IMR-90 (cell line): ENCODE measurements around the gene IL17A. TPM values are rescaled to one million over a fixed set of nuclear protein-coding genes. Genes with fewer than 3 reads are reported as not detected.

Experiments used
- ATAC-seq: fragments of 200-7000 bp; cut with Tn5 transposase; 2 replicates; pipeline ENCODE4 v1.9.1; 2020; ENCODE audit warnings: low read depth, mild to moderate bottlenecking, moderate library complexity
- BruUV-seq: library from RNA; stranded (reverse); fragments of 400-500 nt; replicated peaks from 2 replicates; lab custom pipeline; 2021; lab: Mats Ljungman, UMichigan
- CTCF ChIA-PET: fragments of 300-600 bp; formaldehyde crosslinking; extraction: SDS; loops from one replicate; lab custom pipeline; 2021; ENCODE audit warnings: antibody characterized with exemption; lab: Yijun Ruan, JAX
- POLR2A ChIA-PET: fragments of 300-600 bp; sonication (Branson Sonifier 250); formaldehyde crosslinking; loops from one replicate; lab custom pipeline; 2022; ENCODE audit warnings: antibody characterized with exemption; ENCODE audit not compliant: unreplicated experiment; lab: Charles Lee
- DNase-seq: peaks from one replicate; pipeline ENCODE4 v3.0.0; 2013
- H2AFZ ChIP-seq: replicated peaks from 2 replicates; pipeline ENCODE3; 2013; ENCODE audit warnings: low read length, mild to moderate bottlenecking; ENCODE audit not compliant: poor library complexity
- H2AK5ac ChIP-seq: 2 replicates; pipeline ENCODE4 v1.6.1; 2013; ENCODE audit warnings: low read depth, low read length, inconsistent platforms
- H2AK9ac ChIP-seq: replicated peaks from 2 replicates; pipeline ENCODE3; 2013; ENCODE audit warnings: mild to moderate bottlenecking, low read depth, low read length, moderate library complexity; ENCODE audit not compliant: poor library complexity
- H2BK120ac ChIP-seq: 2 replicates; pipeline ENCODE4 v1.6.1; 2013; ENCODE audit warnings: low read depth, low read length, inconsistent platforms
- H2BK15ac ChIP-seq: 3 replicates; pipeline ENCODE4 v1.6.1; 2013; ENCODE audit warnings: low read depth, low read length, inconsistent platforms
- H2BK20ac ChIP-seq: 2 replicates; pipeline ENCODE4 v1.6.1; 2013; ENCODE audit warnings: low read depth, mild to moderate bottlenecking, inconsistent platforms, low read length, moderate library complexity
- H2BK5ac ChIP-seq: 2 replicates; pipeline ENCODE4 v1.6.1; 2013; ENCODE audit warnings: mild to moderate bottlenecking, low read depth, low read length, inconsistent platforms; ENCODE audit not compliant: poor library complexity, severe bottlenecking
- H3K14ac ChIP-seq: replicated peaks from 2 replicates; pipeline ENCODE4 v1.6.1; 2013; ENCODE audit warnings: low read depth, low read length, inconsistent platforms
- H3K18ac ChIP-seq: 2 replicates; pipeline ENCODE4 v1.6.1; 2013; ENCODE audit warnings: low read depth, low read length, control low read depth
- H3K23ac ChIP-seq: 2 replicates; pipeline ENCODE4 v1.6.1; 2013; ENCODE audit warnings: low read depth, low read length, inconsistent platforms
- H3K27ac ChIP-seq: 2 replicates; pipeline ENCODE4 v1.5.1; 2013; ENCODE audit warnings: mild to moderate bottlenecking, control low read depth, low read length; ENCODE audit not compliant: insufficient read depth
- H3K27me3 ChIP-seq: 2 replicates; pipeline ENCODE4 v1.6.1; 2013; ENCODE audit warnings: low read length; ENCODE audit not compliant: control insufficient read depth, insufficient read depth
- H3K36me3 ChIP-seq: 2 replicates; pipeline ENCODE4 v1.6.1; 2013; ENCODE audit warnings: low read length, mixed read lengths; ENCODE audit not compliant: control insufficient read depth, insufficient read depth
- H3K4ac ChIP-seq: 2 replicates; pipeline ENCODE4 v1.6.1; 2013; ENCODE audit warnings: low read depth, low read length, inconsistent platforms
- H3K4me1 ChIP-seq: 2 replicates; pipeline ENCODE4 v1.6.1; 2013; ENCODE audit warnings: low read length, mixed read lengths; ENCODE audit not compliant: control insufficient read depth, insufficient read depth
- H3K4me2 ChIP-seq: 2 replicates; pipeline ENCODE4 v1.6.1; 2013; ENCODE audit warnings: low read depth, mild to moderate bottlenecking, control low read depth, low read length, moderate library complexity
- H3K4me3 ChIP-seq: 2 replicates; pipeline ENCODE4 v1.5.1; 2013; ENCODE audit warnings: low read depth, mild to moderate bottlenecking, control low read depth, low read length, moderate library complexity; ENCODE audit not compliant: insufficient read depth
- H3K56ac ChIP-seq: 2 replicates; pipeline ENCODE4 v1.6.1; 2013; ENCODE audit warnings: low read length, inconsistent platforms; ENCODE audit not compliant: insufficient read depth; ENCODE audit errors: extremely low read depth
- H3K79me1 ChIP-seq, 2 experiments: 2 replicates each; pipeline ENCODE4 v1.6.1; 2013; ENCODE audit warnings: low read length in 2 of 2, inconsistent platforms in 1 of 2, low read depth in 1 of 2
- H3K9ac ChIP-seq: 2 replicates; pipeline ENCODE4 v1.6.1; 2013; ENCODE audit warnings: low read depth, low read length, control low read depth
- H3K9me1 ChIP-seq: 2 replicates; pipeline ENCODE4 v1.6.1; 2013; ENCODE audit warnings: low read length, inconsistent platforms; ENCODE audit not compliant: insufficient read depth
- H3K9me3 ChIP-seq: 2 replicates; pipeline ENCODE4 v1.6.1; 2013; ENCODE audit warnings: low read length; ENCODE audit not compliant: control insufficient read depth, insufficient read depth
- H4K20me1 ChIP-seq: 2 replicates; pipeline ENCODE4 v1.6.1; 2013; ENCODE audit warnings: low read length, inconsistent platforms; ENCODE audit not compliant: insufficient read depth
- H4K5ac ChIP-seq: 2 replicates; pipeline ENCODE4 v1.6.1; 2013; ENCODE audit warnings: mild to moderate bottlenecking, low read depth, low read length, control low read depth
- H4K8ac ChIP-seq, 2 experiments: 2 replicates each; pipeline ENCODE4 v1.6.1; 2013; ENCODE audit warnings: low read depth in 2 of 2, low read length in 2 of 2, control low read depth in 1 of 2, inconsistent platforms in 1 of 2
- H4K91ac ChIP-seq: 2 replicates; pipeline ENCODE4 v1.6.1; 2013; ENCODE audit warnings: low read depth, low read length, inconsistent platforms; ENCODE audit not compliant: insufficient read depth
- BHLHE40 ChIP-seq: fragments of 150-350 bp; IDR thresholded peaks from 2 replicates; pipeline ENCODE4 v1.6.1; 2016; ENCODE audit warnings: mild to moderate bottlenecking, low read depth, low read length
- CEBPB ChIP-seq: IDR thresholded peaks from 2 replicates; pipeline ENCODE4 v1.6.1; 2012; ENCODE audit warnings: low read depth, low read length, improper control_type of control experiment
- CHD1 ChIP-seq: IDR thresholded peaks from 2 replicates; pipeline ENCODE4 v1.6.1; 2012; ENCODE audit warnings: low read depth, low read length, improper control_type of control experiment
- FOS ChIP-seq: fragments of 150-350 bp; IDR thresholded peaks from 2 replicates; pipeline ENCODE4 v1.6.1; 2016; ENCODE audit warnings: low read depth, low read length
- MAFK ChIP-seq: IDR thresholded peaks from 2 replicates; pipeline ENCODE4 v1.6.1; 2012; ENCODE audit warnings: low read depth, low read length, improper control_type of control experiment
- MXI1 ChIP-seq: IDR thresholded peaks from 2 replicates; pipeline ENCODE4 v1.6.1; 2012; ENCODE audit warnings: low read depth, mild to moderate bottlenecking, low read length, moderate library complexity, borderline replicate concordance
- POLR2A ChIP-seq: IDR thresholded peaks from 2 replicates; pipeline ENCODE4 v1.6.1; 2012; ENCODE audit warnings: mild to moderate bottlenecking, low read depth, low read length
- RCOR1 ChIP-seq: IDR thresholded peaks from 2 replicates; pipeline ENCODE4 v1.6.1; 2012; ENCODE audit warnings: mild to moderate bottlenecking, low read length, improper control_type of control experiment; ENCODE audit not compliant: insufficient replicate concordance
- RFX5 ChIP-seq: IDR thresholded peaks from 2 replicates; pipeline ENCODE4 v1.8.0; 2012; ENCODE audit warnings: low read depth, mild to moderate bottlenecking, low read length, moderate library complexity
- SMC3 ChIP-seq: fragments of 150-350 bp; IDR thresholded peaks from 2 replicates; pipeline ENCODE4 v1.6.1; 2016; ENCODE audit warnings: low read depth, mild to moderate bottlenecking, antibody characterized with exemption, low read length, moderate library complexity
- WGBS, 2 experiments: methylation state at CpG; one replicate each; pipeline versions ENCODE4 v1.1.5 to v1.1.7; 2013; ENCODE audit warnings: missing lambda C conversion rate in 2 of 2; ENCODE audit not compliant: insufficient read length in 1 of 2; ENCODE audit errors: extremely low coverage in 2 of 2; 5-methylcytosine and 5-hydroxymethylcytosine counted together
- dilution Hi-C: fragments of 300-500 bp; cut with HindIII; formaldehyde crosslinking; loops from one replicate; pipeline ENCODE4 v1.14.3; 2018; ENCODE audit warnings: low sequenced_read_pairs; ENCODE audit not compliant: unreplicated experiment
- in situ Hi-C: fragments of 300-500 bp; cut with MboI; formaldehyde crosslinking; loops from 3 replicates; pipeline ENCODE4 v1.14.3; 2019; ENCODE audit warnings: low sequenced_read_pairs, inconsistent platforms, mixed read lengths
- intact Hi-C: fragments of 100-400 bp; cut with micrococcal nuclease; formaldehyde crosslinking; loops from 2 replicates; pipeline ENCODE4 v1.10.0; 2022
- polyA plus RNA-seq, 3 experiments: library from polyadenylated mRNA; depleted of rRNA; stranded (reverse); fragments of >200 nt; gene quantifications; 2 replicates each; pipeline ENCODE4 v1.2.3, GENCODE V29; 2012; ENCODE audit warnings: low replicate concordance in 1 of 3
- total RNA-seq: library from RNA; depleted of rRNA; stranded (reverse); fragments of >200 nt; gene quantifications from 2 replicates; pipeline ENCODE4 v1.2.3, GENCODE V29; 2012

Gene IL17A
- total and polyA plus RNA-seq, 2 of the 4 experiments (the other 2 are of a cell fraction), result not detected

DNA sequence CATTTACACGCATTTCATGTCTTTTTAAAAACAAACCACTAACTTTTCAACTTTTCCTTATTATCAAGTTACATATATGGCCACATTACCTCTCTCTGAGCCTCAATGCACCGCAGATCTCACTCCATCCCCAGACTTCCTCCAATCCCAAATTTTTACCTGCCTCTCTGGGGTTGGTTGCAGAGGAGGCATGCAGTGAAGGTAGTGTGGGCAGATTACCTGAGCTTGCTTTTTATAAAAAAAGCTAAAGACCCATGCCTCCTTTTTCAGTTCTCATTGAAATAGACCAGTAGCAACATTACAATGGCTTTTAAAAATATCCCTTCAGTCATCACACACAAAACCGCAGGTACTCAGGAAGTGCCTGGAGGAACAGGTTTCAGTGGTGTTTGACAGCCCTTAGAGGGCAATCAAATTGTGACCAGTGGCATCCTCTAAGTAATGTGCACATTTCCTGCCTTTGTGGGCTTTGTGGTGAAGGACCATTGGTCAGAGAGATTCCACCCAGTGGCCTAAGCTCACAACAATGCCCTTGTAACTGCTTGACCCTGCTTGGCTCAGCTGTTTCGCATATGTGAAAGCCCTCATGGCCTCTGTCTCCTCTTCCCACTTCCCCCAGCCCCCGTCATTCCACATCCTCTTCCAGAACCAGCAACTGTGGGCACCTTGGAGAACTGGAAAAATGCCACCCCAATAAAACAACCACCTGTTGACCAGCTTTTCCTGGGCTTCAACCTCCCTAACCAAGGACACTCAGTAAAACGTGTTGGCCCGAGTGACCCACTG, 30.2 kb upstream of the IL17A start:
- H3K79me1 ChIP-seq, result no peaks in the 10 kb centered on the region
- no peak overlapping the region for H3K27ac ChIP-seq
- no peak overlapping the region for H4K91ac ChIP-seq
- in situ Hi-C loops, result no loop called here
- no peak overlapping the region for H3K9ac ChIP-seq
- BruUV-seq, result no TSS peak
- H4K20me1 ChIP-seq, result no peaks in the 10 kb centered on the region
- H3K27me3 ChIP-seq, result no peaks in the 10 kb centered on the region
- H3K56ac ChIP-seq, result no peak overlapping the region
- H2BK20ac ChIP-seq, result no peak overlapping the region
- no peaks in the 10 kb centered on the region for H3K9me1 ChIP-seq
- H4K5ac ChIP-seq, result no peak overlapping the region
- H3K4ac ChIP-seq, result no peak overlapping the region
- DNase-seq, result no peak
- TF ChIP-seq FOS (no peak), MXI1 (no peak), BHLHE40 (no peak), CHD1 (no peak), RCOR1 (no peak), RFX5 (no peak), CEBPB (no peak), SMC3 (no peak), MAFK (no peak), POLR2A (no peak)
- H3K9me3 ChIP-seq, result no peaks in the 10 kb centered on the region
- no peak overlapping the region for H3K4me2 ChIP-seq
- H3K14ac ChIP-seq, result no peak overlapping the region
- H2BK5ac ChIP-seq, result no peak overlapping the region
- no peak overlapping the region for H2BK15ac ChIP-seq
- 16% methylated on average over 4 of the region's 7 CpGs; no CpG with 5 or more reads in 1 of the 2 experiments for WGBS, 2 experiments
- no peak overlapping the region for H2AK9ac ChIP-seq
- dilution Hi-C loops, result no loop called here
- ChIA-PET POLR2A (no interaction called here), CTCF (no interaction called here)
- H3K4me3 ChIP-seq, result no peak overlapping the region
- H3K23ac ChIP-seq, result no peak overlapping the region
- no peak overlapping the region for H2BK120ac ChIP-seq
- ATAC-seq, result no peak
- H3K18ac ChIP-seq, result no peak overlapping the region
- no peaks in the 10 kb centered on the region for H3K4me1 ChIP-seq
- intact Hi-C loops, result no loop called here
- H2AK5ac ChIP-seq, result no peak overlapping the region
- no peak overlapping the region for H4K8ac ChIP-seq
- no peak overlapping the region for H2AFZ ChIP-seq
- H3K36me3 ChIP-seq, result no peaks in the 10 kb centered on the region
